Fibroblast of skin of right biceps (primary cell): Measurements from ENCODE around the gene SERPINB1.
"Not testable (repeated sequence)": the region's sequence is repeated elsewhere in the genome, so short reads cannot be mapped to it uniquely, and the experiment has no call there.

ENCODE experiments used
- DNase-seq: peaks from one replicate; pipeline ENCODE4 v3.0.0-alpha.2; 2013

Gene SERPINB1

DNA sequence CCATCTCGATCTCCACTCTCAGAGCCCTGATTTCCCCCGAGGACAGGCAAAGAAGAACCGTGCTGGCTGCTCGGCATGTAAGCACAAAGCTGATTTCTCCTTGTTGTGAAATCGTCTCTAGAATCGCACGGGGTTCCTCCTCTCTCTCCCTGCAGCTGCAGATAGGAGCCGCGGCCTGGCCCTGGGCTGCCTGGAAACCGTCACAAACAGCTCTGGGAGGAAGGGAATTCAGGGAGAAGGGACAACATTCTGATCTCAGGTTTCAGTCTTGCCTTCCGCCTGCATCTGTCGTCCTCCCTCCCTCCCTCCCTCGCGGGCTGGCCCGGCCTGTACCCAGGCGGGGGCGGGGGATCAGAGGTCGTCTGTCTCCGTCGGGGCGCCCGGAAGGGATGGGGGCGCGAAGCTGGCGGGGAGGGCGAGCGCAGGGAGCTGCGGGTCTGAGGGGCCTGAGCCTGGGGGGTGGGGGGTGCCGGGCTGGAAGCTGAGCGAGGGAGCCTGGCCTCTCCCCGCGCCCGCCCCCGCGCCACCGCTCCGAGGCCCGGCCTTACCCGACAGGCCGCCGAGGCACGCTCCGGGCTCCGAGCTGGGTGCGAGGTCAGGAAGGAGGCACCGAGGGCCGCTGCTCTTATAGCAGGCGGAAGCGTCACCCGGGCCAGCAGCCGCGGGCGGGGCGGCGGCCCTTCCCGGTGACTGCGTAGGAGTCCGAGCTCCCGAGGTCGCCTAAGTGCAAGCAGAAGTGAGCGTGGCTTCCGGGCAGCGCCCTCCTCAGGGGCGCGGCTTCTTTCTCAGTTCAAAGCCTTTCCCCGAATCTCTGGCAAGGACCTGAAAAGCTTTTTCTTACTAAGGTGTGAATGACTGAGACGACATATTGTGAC lies at the start of gene SERPINB1:
Gene SERPINB1 (minus strand): TSS at position 600 of the 875 bp plus-strand sequence. CDS start 1,277 bp downstream, outside the sequence.
- peak; percentile 87 for DNase-seq

DNA sequence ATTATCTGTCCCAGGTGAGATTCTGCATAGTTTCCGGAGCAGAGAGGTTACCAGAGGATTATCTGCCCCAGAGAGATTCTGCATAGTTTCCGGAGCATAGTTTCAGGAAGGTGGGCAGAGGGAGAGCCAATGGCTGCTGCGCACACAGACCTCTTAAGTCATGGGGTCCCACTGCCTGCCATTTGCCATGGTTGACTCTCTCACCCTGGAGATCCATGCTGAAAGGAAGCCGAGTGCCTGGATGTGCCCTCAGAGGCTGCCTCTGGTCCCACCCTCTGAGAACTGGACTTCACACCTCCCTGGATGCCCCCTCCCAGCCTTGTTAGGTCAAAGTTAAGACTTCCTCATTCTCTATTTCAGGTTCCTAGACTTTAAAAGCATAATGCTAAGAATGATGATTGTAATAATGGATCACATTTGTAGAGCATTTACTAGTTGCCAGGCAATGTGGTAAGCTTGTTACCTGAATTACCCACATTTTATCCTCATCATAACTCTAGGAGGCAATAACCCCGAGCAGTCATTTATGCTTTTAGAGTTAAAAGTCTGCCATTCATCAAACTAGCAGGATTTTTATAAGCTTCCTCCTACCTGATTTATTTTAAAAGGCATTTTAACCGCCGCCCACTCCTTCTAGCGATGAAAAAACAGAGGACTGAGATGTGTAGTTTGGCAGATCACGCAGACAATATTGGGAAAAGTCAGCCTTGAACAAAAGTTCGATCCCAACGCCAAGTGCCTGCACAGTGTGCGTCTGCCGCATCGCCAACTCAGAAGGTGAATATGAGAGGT lies 49.5 kb upstream of the SERPINB1 start:
- DNase-seq = no peak

GRCh38 chr6:2885967-2886735 lies 44.5 kb upstream of the SERPINB1 start:
- no peak for DNase-seq

DNA sequence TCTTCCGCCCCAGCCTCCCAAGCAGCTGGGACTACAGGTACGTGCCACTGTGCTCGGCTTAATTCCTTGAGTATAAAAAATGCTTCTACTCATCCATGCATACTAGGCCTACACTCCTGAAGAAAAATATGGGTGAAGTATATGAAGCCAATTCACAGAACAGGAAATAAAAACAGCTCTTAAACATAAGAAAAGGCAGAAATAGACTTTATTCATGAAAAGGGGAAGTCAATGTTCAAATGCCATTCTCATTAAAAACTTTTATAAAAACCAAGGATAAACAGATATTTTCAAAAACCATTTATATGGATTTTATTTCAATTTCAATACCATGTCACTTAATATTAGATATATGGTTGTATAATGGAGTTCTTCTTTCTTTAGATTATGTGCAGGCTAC lies 43.1 kb upstream of the SERPINB1 start:
- DNase-seq = no peak

GRCh38 chr6:2883673-2884072 lies 42.0 kb upstream of the SERPINB1 start:
- DNase-seq = no peak

- DNase-seq = no peak
Measured at GRCh38 chr6:2881423-2881822, 39.8 kb upstream of the SERPINB1 start.

DNA sequence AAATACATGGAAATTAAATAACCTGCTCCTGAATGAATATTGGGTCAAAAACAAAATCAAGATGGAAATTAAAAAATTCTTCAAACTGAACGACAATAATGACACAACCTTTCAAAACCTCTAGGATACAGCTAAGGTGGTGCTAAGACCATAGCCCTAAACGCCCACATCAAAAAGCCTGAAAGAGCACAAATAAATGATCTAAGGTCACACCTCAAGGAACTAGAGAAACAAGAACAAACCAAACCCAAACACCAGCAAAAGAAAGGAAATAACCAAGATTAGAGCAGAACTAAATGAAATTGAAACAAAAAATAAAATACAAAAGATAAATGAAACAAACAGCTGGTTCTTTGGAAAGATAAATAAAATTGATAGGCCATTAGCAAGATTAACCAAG lies 38.5 kb upstream of the SERPINB1 start:
- not testable (repeated sequence) for DNase-seq

DNA sequence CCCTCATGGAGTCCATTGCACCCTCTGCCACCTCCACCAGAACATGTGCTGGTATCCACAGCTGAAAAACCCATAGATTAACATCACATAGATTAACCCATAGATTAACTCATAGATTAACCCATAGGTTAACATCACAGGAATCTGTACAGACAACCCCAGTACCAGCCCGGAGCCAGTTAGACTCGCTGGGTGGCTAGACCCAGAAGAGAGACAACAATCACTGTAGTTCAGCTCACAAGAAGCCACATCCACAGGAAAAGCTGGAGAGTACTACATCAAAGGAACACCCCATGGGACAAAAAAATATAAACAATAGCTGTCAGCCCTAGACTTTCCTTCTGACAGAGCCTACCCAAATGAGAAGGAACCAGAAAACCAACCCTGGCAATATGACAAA lies 36.3 kb upstream of the SERPINB1 start:
- DNase-seq = no peak

DNA sequence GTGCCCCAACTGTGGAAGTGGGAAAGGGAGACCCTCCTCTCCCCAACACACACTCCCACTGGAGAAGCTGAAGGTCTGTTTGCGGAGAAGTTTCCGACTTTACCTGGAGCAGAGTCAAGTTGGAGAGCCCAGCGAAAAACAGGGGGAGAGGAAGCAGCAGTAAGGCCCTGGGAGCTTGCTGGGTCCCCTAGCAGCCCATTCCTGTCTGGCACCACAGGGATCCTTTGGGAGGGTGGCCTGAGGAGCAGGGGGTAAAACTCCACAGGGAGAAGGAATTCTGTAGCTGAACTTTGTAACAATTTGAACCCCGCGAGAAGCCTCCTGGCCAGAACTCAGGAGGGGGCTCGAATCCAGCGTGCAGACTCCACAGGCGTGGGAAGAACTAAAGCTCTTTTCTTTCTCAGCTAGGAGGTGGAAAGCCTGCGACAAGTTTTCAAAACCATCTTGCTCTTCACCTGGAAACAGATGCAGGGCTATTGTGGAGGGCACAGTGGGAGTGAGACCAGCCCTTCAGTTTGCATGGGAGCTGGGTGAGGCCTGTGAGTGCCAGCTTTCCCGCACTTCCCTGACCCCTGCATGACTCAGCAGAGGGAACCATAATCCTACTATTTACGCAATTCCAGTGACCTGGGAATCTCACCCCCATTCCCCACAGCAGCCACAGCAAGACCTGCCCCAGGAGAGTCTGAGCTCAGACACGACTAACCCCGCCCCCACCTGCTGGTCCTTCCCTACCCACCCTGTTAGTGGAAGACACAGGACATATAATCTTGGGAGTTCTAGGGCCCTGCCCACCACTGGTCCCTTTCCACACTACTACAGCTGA lies 35.6 kb upstream of the SERPINB1 start:
- DNase-seq = peak; percentile 41

DNA sequence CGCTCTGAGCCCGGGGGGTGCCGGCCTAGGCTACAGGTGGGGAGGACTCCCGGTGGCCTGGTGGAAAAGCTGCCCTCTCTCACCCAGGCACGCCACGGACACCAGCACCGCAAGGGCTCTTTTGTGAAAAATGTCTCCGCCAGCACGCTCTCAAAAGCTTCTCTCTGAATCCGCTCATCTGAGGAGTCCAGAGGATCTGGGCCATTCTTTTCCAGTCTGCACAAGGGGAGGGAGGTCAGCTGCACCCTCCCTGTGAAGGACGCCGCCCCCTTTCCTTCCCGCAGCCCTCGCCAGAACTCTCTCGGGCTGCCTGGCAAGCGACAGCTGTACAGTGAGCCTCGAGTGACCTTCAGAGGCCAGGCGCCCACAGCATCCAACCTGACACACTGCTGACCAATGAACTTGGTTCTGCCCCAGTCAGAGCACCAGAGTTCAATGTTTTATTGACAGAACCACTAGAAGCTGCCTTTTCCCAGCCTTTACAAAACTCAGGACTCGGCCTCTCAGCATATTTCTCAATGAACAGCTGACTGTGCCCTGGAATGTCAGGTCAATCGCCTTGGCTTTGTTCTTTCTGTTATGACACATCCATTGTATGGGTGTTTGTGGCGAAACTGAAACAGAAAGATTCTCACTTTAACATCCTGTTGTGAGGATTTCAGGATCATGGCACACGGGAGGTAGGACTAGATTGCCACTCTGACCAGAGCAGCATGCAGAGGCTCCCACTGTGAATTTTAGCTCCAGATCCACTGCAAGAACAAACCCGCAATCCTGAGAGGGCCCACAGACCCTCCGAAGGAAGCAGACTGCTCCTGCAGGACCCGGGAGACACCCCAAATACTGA lies 34.8 kb upstream of the SERPINB1 start:
- peak; percentile 72 for DNase-seq

DNA sequence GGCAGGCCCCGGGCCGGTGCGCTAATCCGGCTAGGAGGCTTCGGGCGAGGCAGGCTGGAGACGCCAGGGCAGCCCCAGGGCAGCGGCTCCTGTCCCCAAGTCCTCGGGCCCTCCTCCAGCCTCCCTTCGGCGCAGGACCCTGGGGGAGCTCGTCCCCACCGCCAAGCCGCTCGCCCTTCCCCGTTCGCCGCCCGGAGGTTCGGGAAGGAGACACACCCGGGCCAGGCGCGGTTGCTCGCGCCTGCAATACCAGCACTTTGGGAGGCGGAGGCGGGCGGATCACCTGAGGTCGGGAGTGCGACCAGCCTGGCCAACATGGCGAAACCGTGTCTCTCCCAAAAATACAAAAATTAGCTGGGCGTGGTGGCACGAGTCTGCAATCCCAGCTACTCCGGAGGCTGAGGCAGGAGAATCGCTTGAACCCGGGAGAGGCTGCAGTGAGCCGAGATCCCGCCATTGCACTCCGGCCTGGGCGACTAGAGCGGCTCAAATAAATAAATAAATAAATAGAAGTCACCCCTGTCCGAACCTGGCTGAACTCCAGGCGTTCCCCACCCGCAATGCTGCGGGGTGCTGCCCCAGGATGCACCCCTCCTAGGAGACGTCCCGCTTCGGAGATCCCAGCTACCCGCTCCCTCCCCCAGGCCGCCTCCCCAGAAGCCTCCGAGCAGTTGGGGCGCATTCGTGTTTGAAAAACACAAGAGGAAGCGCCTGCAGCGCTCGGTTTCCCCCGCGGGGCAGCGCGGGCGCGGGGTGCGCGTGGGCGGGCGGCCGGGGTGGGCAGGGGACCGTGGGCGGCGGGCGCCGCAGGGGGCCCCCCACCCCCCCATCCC lies 33.9 kb upstream of the SERPINB1 start:
- peak; percentile 30 for DNase-seq

DNA sequence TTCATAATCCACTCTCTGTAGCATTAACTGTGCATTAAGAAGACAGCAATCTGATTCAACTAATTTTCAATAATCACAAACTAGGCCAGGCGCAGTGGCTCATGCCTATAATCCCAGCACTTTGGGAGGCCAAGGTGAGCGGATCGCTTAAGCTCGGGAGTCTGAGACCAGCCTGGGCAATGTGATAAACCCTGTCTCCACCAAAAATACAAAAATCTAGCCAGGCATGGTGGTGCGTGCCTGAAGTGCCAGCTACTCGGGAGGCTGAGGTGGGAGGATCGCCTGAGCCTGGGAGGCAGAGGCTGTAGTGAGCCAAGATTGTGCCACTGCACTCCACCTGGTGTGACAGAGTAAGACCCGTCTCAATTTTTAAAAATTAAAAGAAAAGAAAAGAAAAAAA lies 32.0 kb upstream of the SERPINB1 start:
- DNase-seq = no peak

GRCh38 chr6:2872423-2873358 lies 31.0 kb upstream of the SERPINB1 start:
- peak; percentile 25 for DNase-seq

DNA sequence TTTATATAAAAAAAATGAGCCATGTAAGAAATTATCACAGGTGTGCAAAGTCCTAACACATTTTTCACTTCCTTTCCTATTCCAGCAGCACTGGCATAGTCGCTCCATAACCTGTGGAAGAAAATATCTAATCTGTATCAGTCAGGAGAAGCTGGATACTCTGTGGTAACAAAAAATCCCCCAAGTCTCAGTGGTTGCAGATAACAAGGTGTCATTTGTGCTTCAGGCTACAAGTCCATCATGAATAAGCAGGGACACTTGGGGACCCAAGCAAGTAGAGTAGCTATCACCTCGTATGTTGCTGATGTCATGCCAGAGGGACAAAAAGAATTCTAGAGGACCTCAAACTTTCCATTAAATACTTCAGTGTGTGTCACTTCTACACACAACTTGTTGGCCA lies 30.3 kb upstream of the SERPINB1 start:
- no peak for DNase-seq

DNA sequence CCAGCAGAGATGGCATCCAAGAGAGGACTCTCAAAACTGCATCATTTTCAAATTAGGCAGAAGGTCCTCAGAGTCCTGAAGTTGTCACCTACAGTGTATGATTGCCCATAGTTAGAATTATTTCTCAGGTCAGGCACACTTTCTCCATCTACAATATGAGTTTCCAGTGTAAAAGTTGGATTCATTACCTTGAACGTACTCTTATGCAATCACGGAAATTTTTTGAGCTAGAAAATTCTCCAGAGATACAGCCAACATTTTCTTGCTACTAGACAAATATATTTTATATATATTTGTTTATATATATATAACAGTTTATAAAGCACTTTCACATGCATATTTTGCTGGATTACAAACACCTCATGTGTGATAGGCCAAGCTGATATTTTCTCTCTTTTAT lies 29.4 kb upstream of the SERPINB1 start:
- no peak for DNase-seq

GRCh38 chr6:2870046-2870636 lies 28.5 kb upstream of the SERPINB1 start:
- DNase-seq = no peak

GRCh38 chr6:2868637-2869036 lies 27.0 kb upstream of the SERPINB1 start:
- no peak for DNase-seq

DNA sequence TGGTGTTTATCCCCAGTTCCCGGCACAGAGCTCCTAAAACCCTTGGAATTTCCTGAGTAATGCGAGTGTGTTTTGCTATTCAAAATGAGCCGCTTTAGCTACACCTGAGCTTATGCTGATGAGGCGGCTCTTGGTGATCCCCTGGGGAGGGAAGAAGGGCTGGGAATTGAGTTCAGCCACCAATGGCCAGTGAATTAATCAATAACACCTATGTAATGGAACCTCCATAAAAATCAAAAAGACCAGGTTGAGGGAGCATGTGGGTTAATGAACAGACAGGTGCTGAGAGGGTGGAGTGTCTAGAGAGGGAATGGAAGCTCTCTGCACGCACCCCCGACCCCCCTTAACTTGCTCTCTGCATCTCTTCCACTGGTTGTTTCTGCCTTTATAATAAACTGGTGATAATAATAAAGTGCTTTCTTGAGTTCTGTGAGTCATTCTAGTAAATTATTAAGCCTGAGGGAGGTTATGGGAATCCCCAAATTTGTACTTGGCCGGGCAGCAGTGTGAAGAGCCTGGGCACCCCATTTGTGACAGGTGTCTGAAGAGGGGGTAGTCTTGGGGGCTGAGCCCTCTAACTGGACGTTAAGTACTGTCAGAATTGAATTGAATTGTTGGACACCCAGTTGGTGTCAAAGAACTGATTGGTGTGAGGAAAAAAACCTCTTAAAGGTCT lies 24.6 kb upstream of the SERPINB1 start:
- no peak for DNase-seq
